Cardiac fibroblast (primary cell): ENCODE data around the gene KRTAP5-7.
"Not testable (repeated sequence)": the region's sequence is repeated elsewhere in the genome, so short reads cannot be mapped to it uniquely, and the experiment has no call there.

Source experiments
- DNase-seq, 2 donors: peaks; one replicate each; pipeline versions ENCODE4 v3.0.0 to v3.0.0-alpha.2; 2010; ENCODE audit warnings: low read depth in 2 of 2
- H3K4me3 ChIP-seq, 2 donors: replicated peaks in 1 of 2; 1 replicate in 1 of 2; 2 replicates in 1 of 2; pipeline ENCODE4 v1.5.1; 2011; ENCODE audit warnings: low read depth in 2 of 2, low read length in 2 of 2, mild to moderate bottlenecking in 2 of 2, moderate library complexity in 1 of 2
- CTCF ChIP-seq: IDR thresholded peaks from one replicate; pipeline ENCODE4 v1.5.1; 2011; ENCODE audit warnings: low read depth, mild to moderate bottlenecking, low read length, inconsistent platforms

The KRTAP5-7 gene

GRCh38 chr11:71568704-71569349, 41.8 kb downstream of the KRTAP5-7 start:
- TF ChIP-seq CTCF = no peak
- peak; percentile 21 to 29 for DNase-seq
- H3K4me3 ChIP-seq = no peak overlapping the region

GRCh38 chr11:71571101-71571850, 44.2 kb downstream of the KRTAP5-7 start:
- DNase-seq, H3K4me3 ChIP-seq: not testable (repeated sequence)

- H3K4me3 ChIP-seq = no peak overlapping the region
- TF ChIP-seq CTCF = no peak
- DNase-seq = no peak
Observed at GRCh38 chr11:71572811-71573210, 45.7 kb downstream of the KRTAP5-7 start.

GRCh38 chr11:71574418-71574817, 47.4 kb downstream of the KRTAP5-7 start:
- TF ChIP-seq CTCF = no peak
- no peak for DNase-seq
- no peak overlapping the region for H3K4me3 ChIP-seq

- no peak for TF ChIP-seq CTCF
- no peak for DNase-seq
- H3K4me3 ChIP-seq = no peak overlapping the region
Observed at GRCh38 chr11:71575723-71576424, 48.8 kb downstream of the KRTAP5-7 start.

GRCh38 chr11:71576688-71577465, 49.8 kb downstream of the KRTAP5-7 start:
- not testable (repeated sequence) for DNase-seq, H3K4me3 ChIP-seq

- no peak for TF ChIP-seq CTCF
- H3K4me3 ChIP-seq = no peak overlapping the region
- no peak for DNase-seq
Observed at GRCh38 chr11:71577469-71578004, 50.5 kb downstream of the KRTAP5-7 start.
